K562 (cell line): ENCODE results near the gene GALNT17.

Experiments used
- CTCF ChIP-seq, 3 experiments: IDR thresholded peaks in 2 of 3; conservative IDR thresholded peaks in 1 of 3; 2 replicates each; pipeline ENCODE4 v1.5.1; 2011 to 2012; ENCODE audit warnings: low read length in 3 of 3, mild to moderate bottlenecking in 3 of 3, control low read depth in 2 of 3, improper control_type of control experiment in 1 of 3, inconsistent platforms in 1 of 3, low read depth in 1 of 3, mixed read lengths in 1 of 3, moderate library complexity in 1 of 3; ENCODE audit not compliant: insufficient read depth in 2 of 3
- FOXK2 ChIP-seq, 2 experiments: fragments of 450-650 bp; IDR thresholded peaks in 1 of 2; conservative IDR thresholded peaks in 1 of 2; 2 replicates each; pipeline ENCODE4 v1.6.1; 2016; ENCODE audit warnings: low read depth in 2 of 2, mild to moderate bottlenecking in 1 of 2
- MAX ChIP-seq: sonication (generic); formaldehyde crosslinking; IDR thresholded peaks from 2 replicates; pipeline ENCODE4 v1.9.0; 2022; ENCODE audit warnings: mild to moderate bottlenecking, missing genetic modification reagents
- MYNN ChIP-seq, 2 experiments: sonication (generic); formaldehyde crosslinking in 1 of 2; IDR thresholded peaks; 2 replicates each; pipeline versions ENCODE4 v1.5.0 to v1.6.1; 2016 to 2020; ENCODE audit warnings: antibody characterized with exemption in 1 of 2, missing genetic modification reagents in 1 of 2
- REST ChIP-seq, 2 experiments: fragments of 450-650 bp; formaldehyde crosslinking in 1 of 2; IDR thresholded peaks; 2 replicates each; pipeline versions ENCODE4 v1.4.0 to v1.6.1; 2014 to 2020; ENCODE audit warnings: mild to moderate bottlenecking in 2 of 2, borderline replicate concordance in 1 of 2, low read depth in 1 of 2
- SMAD4 ChIP-seq: fragments of 250-450 bp; sonication (Bioruptor Pico); conservative IDR thresholded peaks from 2 replicates; pipeline ENCODE4 v1.8.0; 2021; ENCODE audit warnings: inconsistent platforms, mild to moderate bottlenecking, moderate library complexity
- USF1 ChIP-seq: sonication (generic); formaldehyde crosslinking; IDR thresholded peaks from 2 replicates; pipeline ENCODE4 v1.9.0; 2022; ENCODE audit warnings: mild to moderate bottlenecking, missing genetic modification reagents
- ZNF766 ChIP-seq: fragments of 200-800 bp; sonication (Bioruptor generic); conservative IDR thresholded peaks from 2 replicates; pipeline ENCODE4 v1.6.1; 2016; ENCODE audit warnings: missing genetic modification characterization, missing compliant biosample characterization

GRCh38 chr7:71633551-71634008 is 501.6 kb downstream of the GALNT17 start:
- TF ChIP-seq CTCF (IDR thresholded peaks at IDR 0.05 in 2 of 3, conservative IDR thresholded peaks at IDR 0.05 in 1 of 3; ENCODE audit: insufficient read depth in 2 of 3, low read depth in 1 of 3, low read length in 3 of 3) (no peak), ZNF766 (CRISPR knock-in tag) (no peak), USF1 (no peak), SMAD4 (CRISPR knock-in tag) (no peak), MYNN (IDR thresholded peaks at IDR 0.05) (no peak), MYNN (CRISPR knock-in tag; IDR thresholded peaks at IDR 0.05) (no peak), REST (IDR thresholded peaks at IDR 0.05; ENCODE audit: borderline replicate concordance) (no peak), REST (CRISPR knock-in tag; IDR thresholded peaks at IDR 0.05; ENCODE audit: low read depth) (no peak), FOXK2 (conservative IDR thresholded peaks at IDR 0.05 in 1 of 2, IDR thresholded peaks at IDR 0.05 in 1 of 2; ENCODE audit: low read depth in 2 of 2) (no peak), MAX (CRISPR knock-in tag) (no peak)
